Lower lobe of right lung (tissue), 2 donors: ENCODE results near the gene GGT6. TPM values are rescaled to one million over a fixed set of nuclear protein-coding genes. Genes with fewer than 3 reads are reported as not detected.
A peak's percentile ranks its signal among the peaks of the same experiment; 100 is the strongest.
"Not testable (repeated sequence)": the region's sequence is repeated elsewhere in the genome, so short reads cannot be mapped to it uniquely, and the experiment has no call there.

ENCODE experiments used
- ATAC-seq, 2 donors: fragments of 200-7000 bp; cut with Tn5 transposase; one replicate each; pipeline ENCODE4 v1.9.1; 2020 to 2022; ENCODE audit warnings: mild to moderate bottlenecking in 2 of 2, moderate library complexity in 2 of 2
- DNase-seq: peaks from one replicate; pipeline ENCODE4 v3.0.0-alpha.2; 2020
- H3K27ac ChIP-seq: fragments of 200-600 bp; one replicate; pipeline ENCODE4 v1.8.0; 2022
- H3K27me3 ChIP-seq: fragments of 200-600 bp; one replicate; pipeline ENCODE4 v1.8.0; 2022; ENCODE audit warnings: low read depth
- H3K36me3 ChIP-seq: fragments of 200-600 bp; one replicate; pipeline ENCODE4 v1.8.0; 2022; ENCODE audit warnings: mild to moderate bottlenecking
- H3K4me1 ChIP-seq: fragments of 200-600 bp; one replicate; pipeline ENCODE4 v1.8.0; 2022
- H3K4me3 ChIP-seq: fragments of 200-600 bp; one replicate; pipeline ENCODE4 v1.8.0; 2022; ENCODE audit warnings: mild to moderate bottlenecking
- H3K9me3 ChIP-seq: fragments of 200-600 bp; one replicate; pipeline ENCODE4 v1.8.0; 2022
- CTCF ChIP-seq: fragments of 200-600 bp; IDR thresholded peaks from one replicate; pipeline ENCODE4 v1.8.0; 2022; ENCODE audit warnings: antibody characterized with exemption, mild to moderate bottlenecking
- intact Hi-C: fragments of 100-400 bp; cut with DNase I; formaldehyde crosslinking; loops from one replicate; pipeline ENCODE4 v1.11.0; 2022
- total RNA-seq: library from RNA; stranded (reverse); fragmentation: NEBNext Ultra II Directional; extraction: Animal tissue kit (Norgen Biotek cat#: 25700); gene quantifications from one replicate; pipeline ENCODE4 v1.2.1, GENCODE V29; 2021
- donor health status: DM: no; HTN: yes; CAD: no; lungs with severe emphysema.

The GGT6 gene
- total RNA-seq, 1 donor from 2014 or later: 3.7 TPM

- H3K4me1 ChIP-seq: peaks cover 20% of the 10 kb centered on the region
- DNase-seq: no peak
- H3K27ac ChIP-seq: peak overlapping the region; percentile 53
- ATAC-seq: peak; percentile 43 to 60
- H3K27me3 ChIP-seq: no peaks in the 10 kb centered on the region
- intact Hi-C loops: no loop called here
- H3K36me3 ChIP-seq: no peaks in the 10 kb centered on the region
- no peak overlapping the region for H3K4me3 ChIP-seq
- no peak for TF ChIP-seq CTCF
- no peaks in the 10 kb centered on the region for H3K9me3 ChIP-seq
Observed at GRCh38 chr17:4599505-4600281, 39.3 kb upstream of the GGT6 start.

GRCh38 chr17:4598776-4599504 is 38.6 kb upstream of the GGT6 start:
- H3K27me3 ChIP-seq: no peaks in the 10 kb centered on the region
- peak; percentile 67 to 77 for ATAC-seq
- TF ChIP-seq CTCF: no peak
- no peak for DNase-seq
- H3K4me1 ChIP-seq: peaks cover 25% of the 10 kb centered on the region
- no peak overlapping the region for H3K4me3 ChIP-seq
- no peaks in the 10 kb centered on the region for H3K36me3 ChIP-seq
- peak overlapping the region; percentile 72 for H3K27ac ChIP-seq
- no peaks in the 10 kb centered on the region for H3K9me3 ChIP-seq
- intact Hi-C loops: no loop called here

GRCh38 chr17:4597975-4598374 is 37.6 kb upstream of the GGT6 start:
- TF ChIP-seq CTCF: no peak
- no peak for DNase-seq
- no peaks in the 10 kb centered on the region for H3K27me3 ChIP-seq
- H3K36me3 ChIP-seq: no peaks in the 10 kb centered on the region
- no peaks in the 10 kb centered on the region for H3K9me3 ChIP-seq
- intact Hi-C loops: no loop called here
- no peak for ATAC-seq
- H3K4me3 ChIP-seq: no peak overlapping the region
- H3K4me1 ChIP-seq: peaks cover 25% of the 10 kb centered on the region
- peak overlapping the region; percentile 72 for H3K27ac ChIP-seq

- DNase-seq: no peak
- intact Hi-C loops: no loop called here
- Histone ChIP-seq H3K4me3 (no peak overlapping the region), H3K27ac (no peak overlapping the region), H3K27me3 (no peaks in the 10 kb centered on the region), H3K9me3 (no peaks in the 10 kb centered on the region), H3K4me1 (peaks cover 25% of the 10 kb centered on the region), H3K36me3 (no peaks in the 10 kb centered on the region)
- TF ChIP-seq CTCF: no peak
- ATAC-seq: no peak
Observed at GRCh38 chr17:4596636-4597380, 36.4 kb upstream of the GGT6 start.

- H3K4me3 ChIP-seq, H3K27ac ChIP-seq, H3K9me3 ChIP-seq, H3K27me3 ChIP-seq, DNase-seq, H3K36me3 ChIP-seq, intact Hi-C loops, ATAC-seq: not testable (repeated sequence)
- peaks cover 25% of the 10 kb centered on the region for H3K4me1 ChIP-seq
Observed at GRCh38 chr17:4595685-4596342, 35.4 kb upstream of the GGT6 start.
